Measurements from ENCODE around the gene AKR1C2.
"Not testable (repeated sequence)": the region's sequence is repeated elsewhere in the genome, so short reads cannot be mapped to it uniquely, and the experiment has no call there.

The AKR1C2 gene

GRCh38 chr10:4990217-4990616 lies 13.4 kb downstream of the AKR1C2 start:
- Mint-ChIP-seq H3K27me3 (ENCODE audit: low read depth) (no peaks in the 10 kb centered on the region), H3K9me3 (no peaks in the 10 kb centered on the region), H3K4me1 (ENCODE audit: low read depth) (no peaks in the 10 kb centered on the region), H3K4me3 (no peak overlapping the region), H3K36me3 (ENCODE audit: low read depth) (no peaks in the 10 kb centered on the region), H3K27ac (no peak overlapping the region)
- no peak for DNase-seq (ENCODE audit: low spot score)

- H3K9me3 Mint-ChIP-seq; H3K4me3 Mint-ChIP-seq; H3K4me1 Mint-ChIP-seq (ENCODE audit: low read depth); H3K36me3 Mint-ChIP-seq (ENCODE audit: low read depth); DNase-seq (ENCODE audit: low spot score); H3K27me3 Mint-ChIP-seq (ENCODE audit: low read depth); H3K27ac Mint-ChIP-seq: not testable (repeated sequence)
Observed at GRCh38 chr10:4988000-4988641, 15.5 kb downstream of the AKR1C2 start.

GRCh38 chr10:4984971-4985594 lies 18.6 kb downstream of the AKR1C2 start:
- Mint-ChIP-seq H3K9me3 (no peaks in the 10 kb centered on the region), H3K36me3 (ENCODE audit: low read depth) (no peaks in the 10 kb centered on the region), H3K4me3 (no peak overlapping the region), H3K4me1 (ENCODE audit: low read depth) (peaks cover 1% of the 10 kb centered on the region), H3K27ac (no peak overlapping the region), H3K27me3 (ENCODE audit: low read depth) (no peaks in the 10 kb centered on the region)
- DNase-seq (ENCODE audit: low spot score) = no peak

- H3K4me1 Mint-ChIP-seq (ENCODE audit: low read depth) = peaks cover 1% of the 10 kb centered on the region
- no peaks in the 10 kb centered on the region for H3K9me3 Mint-ChIP-seq
- H3K4me3 Mint-ChIP-seq = no peak overlapping the region
- no peak for DNase-seq (ENCODE audit: low spot score)
- no peak overlapping the region for H3K27ac Mint-ChIP-seq
- H3K27me3 Mint-ChIP-seq (ENCODE audit: low read depth) = no peaks in the 10 kb centered on the region
- no peaks in the 10 kb centered on the region for H3K36me3 Mint-ChIP-seq (ENCODE audit: low read depth)
Observed at GRCh38 chr10:4984223-4984622, 19.4 kb downstream of the AKR1C2 start.

- Mint-ChIP-seq H3K4me1 (ENCODE audit: low read depth) (peaks cover 1% of the 10 kb centered on the region), H3K4me3 (no peak overlapping the region), H3K9me3 (no peaks in the 10 kb centered on the region), H3K27ac (no peak overlapping the region), H3K27me3 (ENCODE audit: low read depth) (no peaks in the 10 kb centered on the region), H3K36me3 (ENCODE audit: low read depth) (no peaks in the 10 kb centered on the region)
- no peak for DNase-seq (ENCODE audit: low spot score)
Observed at GRCh38 chr10:4983615-4984216, 19.9 kb downstream of the AKR1C2 start.

- no peaks in the 10 kb centered on the region for H3K27me3 Mint-ChIP-seq (ENCODE audit: low read depth)
- DNase-seq (ENCODE audit: low spot score) = no peak
- H3K4me3 Mint-ChIP-seq = no peak overlapping the region
- no peaks in the 10 kb centered on the region for H3K36me3 Mint-ChIP-seq (ENCODE audit: low read depth)
- H3K27ac Mint-ChIP-seq = no peak overlapping the region
- H3K4me1 Mint-ChIP-seq (ENCODE audit: low read depth) = peaks cover 1% of the 10 kb centered on the region
- H3K9me3 Mint-ChIP-seq = no peaks in the 10 kb centered on the region
Observed at GRCh38 chr10:4982764-4983226, 20.9 kb downstream of the AKR1C2 start.

- peaks cover 1% of the 10 kb centered on the region for H3K4me1 Mint-ChIP-seq (ENCODE audit: low read depth)
- DNase-seq (ENCODE audit: low spot score) = no peak
Observed at GRCh38 chr10:4981722-4982471, 21.8 kb downstream of the AKR1C2 start.

GRCh38 chr10:4980793-4981192 lies 22.9 kb downstream of the AKR1C2 start:
- no peaks in the 10 kb centered on the region for H3K27me3 Mint-ChIP-seq (ENCODE audit: low read depth)

More at GRCh38 chr10:4981722-4982471, 21.8 kb downstream of the AKR1C2 start:
- Mint-ChIP-seq H3K9me3 (no peaks in the 10 kb centered on the region), H3K27me3 (ENCODE audit: low read depth) (no peaks in the 10 kb centered on the region), H3K36me3 (ENCODE audit: low read depth) (no peaks in the 10 kb centered on the region), H3K4me3 (no peak overlapping the region), H3K27ac (no peak overlapping the region)

GRCh38 chr10:4978870-4979269 lies 24.8 kb downstream of the AKR1C2 start:
- DNase-seq (ENCODE audit: low spot score) = no peak
- no peaks in the 10 kb centered on the region for H3K27me3 Mint-ChIP-seq (ENCODE audit: low read depth)
- H3K36me3 Mint-ChIP-seq (ENCODE audit: low read depth) = no peaks in the 10 kb centered on the region
- H3K4me1 Mint-ChIP-seq (ENCODE audit: low read depth) = peaks cover 1% of the 10 kb centered on the region
- no peak overlapping the region for H3K27ac Mint-ChIP-seq
- H3K4me3 Mint-ChIP-seq = no peak overlapping the region
- H3K9me3 Mint-ChIP-seq = no peaks in the 10 kb centered on the region

More at GRCh38 chr10:4980793-4981192, 22.9 kb downstream of the AKR1C2 start:
- Mint-ChIP-seq H3K4me3 (no peak overlapping the region), H3K4me1 (ENCODE audit: low read depth) (peaks cover 1% of the 10 kb centered on the region), H3K36me3 (ENCODE audit: low read depth) (no peaks in the 10 kb centered on the region), H3K9me3 (no peaks in the 10 kb centered on the region), H3K27ac (no peak overlapping the region)
- no peak for DNase-seq (ENCODE audit: low spot score)

- H3K27ac Mint-ChIP-seq = no peak overlapping the region
- H3K36me3 Mint-ChIP-seq (ENCODE audit: low read depth) = no peaks in the 10 kb centered on the region
- DNase-seq (ENCODE audit: low spot score) = no peak
- no peaks in the 10 kb centered on the region for H3K9me3 Mint-ChIP-seq
- H3K4me3 Mint-ChIP-seq = no peak overlapping the region
- no peaks in the 10 kb centered on the region for H3K27me3 Mint-ChIP-seq (ENCODE audit: low read depth)
- no peaks in the 10 kb centered on the region for H3K4me1 Mint-ChIP-seq (ENCODE audit: low read depth)
Observed at GRCh38 chr10:4977025-4977424, 26.6 kb downstream of the AKR1C2 start.

GRCh38 chr10:4974400-4974799 lies 29.3 kb downstream of the AKR1C2 start:
- not testable (repeated sequence) for H3K36me3 Mint-ChIP-seq (ENCODE audit: low read depth); H3K27me3 Mint-ChIP-seq (ENCODE audit: low read depth); DNase-seq (ENCODE audit: low spot score); H3K9me3 Mint-ChIP-seq; H3K4me1 Mint-ChIP-seq (ENCODE audit: low read depth); H3K4me3 Mint-ChIP-seq; H3K27ac Mint-ChIP-seq

- not testable (repeated sequence) for H3K4me1 Mint-ChIP-seq (ENCODE audit: low read depth); H3K27ac Mint-ChIP-seq; DNase-seq (ENCODE audit: low spot score); H3K36me3 Mint-ChIP-seq (ENCODE audit: low read depth); H3K27me3 Mint-ChIP-seq (ENCODE audit: low read depth); H3K9me3 Mint-ChIP-seq; H3K4me3 Mint-ChIP-seq
Observed at GRCh38 chr10:4973294-4973693, 30.4 kb downstream of the AKR1C2 start.

GRCh38 chr10:4972369-4973142 lies 31.1 kb downstream of the AKR1C2 start:
- DNase-seq (ENCODE audit: low spot score); H3K27me3 Mint-ChIP-seq (ENCODE audit: low read depth); H3K9me3 Mint-ChIP-seq; H3K4me1 Mint-ChIP-seq (ENCODE audit: low read depth); H3K36me3 Mint-ChIP-seq (ENCODE audit: low read depth); H3K4me3 Mint-ChIP-seq; H3K27ac Mint-ChIP-seq: not testable (repeated sequence)
